Measurements from ENCODE around the gene POU2F3. TPM values are rescaled to one million over a fixed set of nuclear protein-coding genes. Genes with fewer than 3 reads are reported as not detected.

POU2F3 gene
- total and polyA plus RNA-seq, 11 donors, result 0.15 TPM; not detected in 10

- Histone ChIP-seq H3K4me3 (no peak overlapping the region), H3K27me3 (peaks cover 22 to 78% (median 46%) of the 10 kb centered on the region in 9 donors), H3K4me1 (peaks cover 0 to 8% (median 0%) of the 10 kb centered on the region in 12 donors), H3K27ac (no peak overlapping the region), H3K9me3 (no peaks in the 10 kb centered on the region), H3K36me3 (no peaks in the 10 kb centered on the region)
- WGBS, 4 donors, result 42 to 87% (median 59%) methylated on average over 3 to 4 of the region's 4 CpGs
- no peak for TF ChIP-seq POLR2A (IDR thresholded peaks at IDR 0.05)
- TF ChIP-seq CTCF (IDR thresholded peaks at IDR 0.05), result no peak
- intact Hi-C loops (cut with DNase I), result no loop called here
- DNase-seq (no peak), ATAC-seq (no peak)
Observed at GRCh38 chr11:120243221-120243620, 3.3 kb downstream of the POU2F3 start.

GRCh38 chr11:120244476-120245365 lies 4.8 kb downstream of the POU2F3 start:
- Histone ChIP-seq H3K9me3 (no peaks in the 10 kb centered on the region), H3K36me3 (no peaks in the 10 kb centered on the region), H3K4me1 (peaks cover 0 to 8% (median 0%) of the 10 kb centered on the region in 12 donors), H3K27me3 (peaks cover 15 to 75% (median 43%) of the 10 kb centered on the region in 9 donors), H3K4me3 (no peak overlapping the region), H3K27ac (no peak overlapping the region)
- DNase-seq (no peak), ATAC-seq (no peak)
- 69 to 74% (median 73%) methylated on average over 13 of the region's 13 CpGs for WGBS, 4 donors
- no peak for TF ChIP-seq POLR2A (IDR thresholded peaks at IDR 0.05)
- no peak for TF ChIP-seq CTCF (IDR thresholded peaks at IDR 0.05)
- intact Hi-C loops (cut with DNase I), result no loop called here

GRCh38 chr11:120245434-120245833 lies 5.5 kb downstream of the POU2F3 start:
- 79 to 100% (median 90%) methylated on average over 1 of the region's 1 CpG for WGBS, 4 donors
- peaks cover 9 to 74% (median 41%) of the 10 kb centered on the region in 9 donors for H3K27me3 ChIP-seq

More at GRCh38 chr11:120245434-120245833, 5.5 kb downstream of the POU2F3 start:
- intact Hi-C loops (cut with DNase I), result no loop called here
- DNase-seq (no peak), ATAC-seq (no peak)
- TF ChIP-seq POLR2A (IDR thresholded peaks at IDR 0.05) (no peak), CTCF (IDR thresholded peaks at IDR 0.05) (no peak)
- H3K9me3 ChIP-seq, result no peaks in the 10 kb centered on the region
- H3K27ac ChIP-seq, result no peak overlapping the region
- H3K36me3 ChIP-seq, result no peaks in the 10 kb centered on the region
- H3K4me3 ChIP-seq, result no peak overlapping the region
- H3K4me1 ChIP-seq, result peaks cover 0 to 8% (median 0%) of the 10 kb centered on the region in 12 donors

Data from heart left ventricle (tissue), 16 donors.